ENCODE data around the gene GPER1. TPM values are rescaled to one million over a fixed set of nuclear protein-coding genes. Genes with fewer than 3 reads are reported as not detected.

The GPER1 gene
- polyA plus RNA-seq, 1 donor (not counting 4 experiments of a cell fraction or from before 2014, with no cell fraction given), result 0.05 TPM

GRCh38 chr7:1058311-1058710 lies 29.6 kb upstream of the GPER1 start:
- H3K9me1 ChIP-seq (ENCODE audit: control insufficient read depth, extremely low read depth, insufficient read depth, low read length), result peaks cover 2% of the 10 kb centered on the region
- H3K27me3 ChIP-seq (ENCODE audit: control insufficient read depth, extremely low read depth, insufficient read depth, low read length), result no peaks in the 10 kb centered on the region
- no peak overlapping the region for H3K27ac ChIP-seq (ENCODE audit: control insufficient read depth, insufficient read depth, low read length)
- no peak for TF ChIP-seq CTCF (optimal IDR thresholded peaks at IDR 0.05 in 1 of 3, IDR thresholded peaks at IDR 0.05 in 1 of 3, conservative IDR thresholded peaks at IDR 0.05 in 1 of 3; ENCODE audit: extremely low read depth in 1 of 3, insufficient read depth in 2 of 3, low read length in 3 of 3)
- DNase-seq (ENCODE audit: low read depth, low spot score) (no peak), FAIRE-seq (no peak)
- no peaks in the 10 kb centered on the region for H3K79me2 ChIP-seq (ENCODE audit: control insufficient read depth, insufficient read depth, low read length)
- no peaks in the 10 kb centered on the region for H4K20me1 ChIP-seq (ENCODE audit: control insufficient read depth, extremely low read depth, insufficient read depth, low read length)
- peaks cover 20% of the 10 kb centered on the region for H3K4me1 ChIP-seq (ENCODE audit: control insufficient read depth, extremely low read depth, insufficient read depth, low read length)
- dilution Hi-C loops (cut with MboI; ENCODE audit: extremely low pct_ligation_motif_present, low sequenced_read_pairs), result no loop called here
- H3K36me3 ChIP-seq (ENCODE audit: control insufficient read depth in 2 of 2, extremely low read depth in 1 of 2, insufficient read depth in 2 of 2, low read length in 2 of 2), result peaks cover 6 to 7% of the 10 kb centered on the region in 2 experiments
- no peak overlapping the region for H2AFZ ChIP-seq (ENCODE audit: control insufficient read depth, low read length)
- H3K9ac ChIP-seq (ENCODE audit: control insufficient read depth, extremely low read depth, insufficient read depth, low read length), result no peak overlapping the region
- no peaks in the 10 kb centered on the region for H3K9me3 ChIP-seq (ENCODE audit: control insufficient read depth, low read depth, low read length)
- H3K4me2 ChIP-seq (ENCODE audit: control insufficient read depth, extremely low read depth, insufficient read depth, low read depth, low read length), result no peak overlapping the region
- no peak overlapping the region for H3K4me3 ChIP-seq (ENCODE audit: control insufficient read depth in 2 of 3, extremely low read depth in 1 of 3, insufficient read depth in 2 of 3, low read depth in 1 of 3, low read length in 3 of 3)

- no peak overlapping the region for H3K27ac ChIP-seq (ENCODE audit: control insufficient read depth, insufficient read depth, low read length)
- dilution Hi-C loops (cut with MboI; ENCODE audit: extremely low pct_ligation_motif_present, low sequenced_read_pairs), result no loop called here
- no peaks in the 10 kb centered on the region for H4K20me1 ChIP-seq (ENCODE audit: control insufficient read depth, extremely low read depth, insufficient read depth, low read length)
Measured at GRCh38 chr7:1058821-1059199, 29.1 kb upstream of the GPER1 start.

More at GRCh38 chr7:1058821-1059199, 29.1 kb upstream of the GPER1 start:
- no peak for DNase-seq (ENCODE audit: low read depth, low spot score)
- no peak for TF ChIP-seq CTCF (optimal IDR thresholded peaks at IDR 0.05 in 1 of 3, IDR thresholded peaks at IDR 0.05 in 1 of 3, conservative IDR thresholded peaks at IDR 0.05 in 1 of 3; ENCODE audit: extremely low read depth in 1 of 3, insufficient read depth in 2 of 3, low read length in 3 of 3)
- no peak for TF ChIP-seq EZH2 (IDR thresholded peaks at IDR 0.05; ENCODE audit: low read length)
- H2AFZ ChIP-seq (ENCODE audit: control insufficient read depth, low read length), result no peak overlapping the region
- no peak overlapping the region for H3K4me3 ChIP-seq (ENCODE audit: control insufficient read depth in 2 of 3, extremely low read depth in 1 of 3, insufficient read depth in 2 of 3, low read depth in 1 of 3, low read length in 3 of 3)
- H3K27me3 ChIP-seq (ENCODE audit: control insufficient read depth, extremely low read depth, insufficient read depth, low read length), result no peaks in the 10 kb centered on the region
- H3K36me3 ChIP-seq (ENCODE audit: control insufficient read depth in 2 of 2, extremely low read depth in 1 of 2, insufficient read depth in 2 of 2, low read length in 2 of 2), result peaks cover 6 to 7% of the 10 kb centered on the region in 2 experiments
- no peaks in the 10 kb centered on the region for H3K9me3 ChIP-seq (ENCODE audit: control insufficient read depth, low read depth, low read length)
- FAIRE-seq, result no peak
- H3K9ac ChIP-seq (ENCODE audit: control insufficient read depth, extremely low read depth, insufficient read depth, low read length), result no peak overlapping the region
- peaks cover 2% of the 10 kb centered on the region for H3K9me1 ChIP-seq (ENCODE audit: control insufficient read depth, extremely low read depth, insufficient read depth, low read length)
- H3K4me1 ChIP-seq (ENCODE audit: control insufficient read depth, extremely low read depth, insufficient read depth, low read length), result peaks cover 25% of the 10 kb centered on the region
- no peaks in the 10 kb centered on the region for H3K79me2 ChIP-seq (ENCODE audit: control insufficient read depth, insufficient read depth, low read length)
- H3K4me2 ChIP-seq (ENCODE audit: control insufficient read depth, extremely low read depth, insufficient read depth, low read depth, low read length), result no peak overlapping the region
